GM12878 (cell line): ENCODE data around the gene RRP1B. TPM values are rescaled to one million over a fixed set of nuclear protein-coding genes. Genes with fewer than 3 reads are reported as not detected.

Experiments used
- ASH2L ChIP-seq: fragments of 300-600, 200-600 bp; sonication (generic); IDR thresholded peaks from 2 replicates; pipeline ENCODE4 v1.6.1; 2017; ENCODE audit warnings: low read depth, mild to moderate bottlenecking, borderline replicate concordance
- ATF2 ChIP-seq: IDR thresholded peaks from 2 replicates; pipeline ENCODE4 v1.6.1; 2012; ENCODE audit warnings: low read length, inconsistent platforms
- DPF2 ChIP-seq: fragments of 450-650 bp; IDR thresholded peaks from 2 replicates; pipeline ENCODE4 v1.6.1; 2017; ENCODE audit warnings: mild to moderate bottlenecking
- IRF4 ChIP-seq: IDR thresholded peaks from 2 replicates; pipeline ENCODE4 v1.6.1; 2011; ENCODE audit warnings: low read depth, low read length
- POU2F2 ChIP-seq: IDR thresholded peaks from 3 replicates; pipeline ENCODE4 v1.6.1; 2011; ENCODE audit warnings: low read depth, mild to moderate bottlenecking, low read length, borderline replicate concordance
- ZNF217 ChIP-seq: fragments of 450-650 bp; IDR thresholded peaks from 2 replicates; pipeline ENCODE4 v1.6.1; 2017; ENCODE audit warnings: antibody characterized with exemption, mild to moderate bottlenecking
- polyA plus RNA-seq, 11 experiments: library from polyadenylated mRNA; depleted of rRNA in 4 of 11; unstranded in 6 of 11; stranded (reverse) in 5 of 11; fragments of >200 nt; fragmentation: Nextera tagmentation in 4 of 11; fragmentation: Illumina TruSeq in 1 of 11; extraction: Ambion mirVana in 4 of 11; extraction: Trizol in 1 of 11; gene quantifications; 1 replicate in 1 of 11; 2 replicates in 10 of 11; pipeline versions ENCODE4 v1.2.1 to v1.2.3, GENCODE V29; 2011 to 2016; ENCODE audit warnings: inconsistent platforms in 2 of 11, missing spikeins in 2 of 11, low read depth in 1 of 11
- total RNA-seq, 4 experiments: library from RNA; depleted of rRNA in 3 of 4; stranded (reverse); fragments of >200 nt in 3 of 4; fragmentation: Illumina TruSeq in 1 of 4; extraction: Trizol in 1 of 4; gene quantifications; 2 replicates each; pipeline versions ENCODE4 v1.2.1 to v1.2.3, GENCODE V29; 2013 to 2021
- TF ChIP-seq, protein P1 (sequence below): fragments of 450-650 bp; IDR thresholded peaks from 2 replicates; pipeline ENCODE4 v1.6.1; 2016; ENCODE audit warnings: mild to moderate bottlenecking

The RRP1B gene
- total and polyA plus RNA-seq, 10 of the 15 experiments (the other 5 are each of a cell fraction or from before 2014, with no cell fraction given), result 8.1 to 57.4 (median 38.1) TPM

- TF ChIP-seq ATF2 (no peak), POU2F2 (no peak; the same call in 2 of the 3 replicates), IRF4 (no peak), ZNF217 (0 out of 2 replicates have a peak, but pooled peaks have one; percentile 42), DPF2 (peak; percentile 87), ASH2L (no peak)
- TF ChIP-seq, protein P1, sequence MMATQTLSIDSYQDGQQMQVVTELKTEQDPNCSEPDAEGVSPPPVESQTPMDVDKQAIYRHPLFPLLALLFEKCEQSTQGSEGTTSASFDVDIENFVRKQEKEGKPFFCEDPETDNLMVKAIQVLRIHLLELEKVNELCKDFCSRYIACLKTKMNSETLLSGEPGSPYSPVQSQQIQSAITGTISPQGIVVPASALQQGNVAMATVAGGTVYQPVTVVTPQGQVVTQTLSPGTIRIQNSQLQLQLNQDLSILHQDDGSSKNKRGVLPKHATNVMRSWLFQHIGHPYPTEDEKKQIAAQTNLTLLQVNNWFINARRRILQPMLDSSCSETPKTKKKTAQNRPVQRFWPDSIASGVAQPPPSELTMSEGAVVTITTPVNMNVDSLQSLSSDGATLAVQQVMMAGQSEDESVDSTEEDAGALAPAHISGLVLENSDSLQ, result no peak
Observed at GRCh38 chr21:43718872-43719747, 59.8 kb downstream of the RRP1B start, which contains the start of gene PDXK (continued).
